SK-N-MC (cell line): ENCODE data around the gene PLEKHA7.

Source experiments
- EZH2 ChIP-seq: fragments of 200-600 bp; sonication (generic); IDR thresholded peaks from one replicate; pipeline ENCODE4 v1.6.1; 2017; ENCODE audit warnings: antibody characterized with exemption
- POLR2AphosphoS5 ChIP-seq: IDR thresholded peaks from 2 replicates; pipeline ENCODE4 v1.6.1; 2012; ENCODE audit warnings: mild to moderate bottlenecking, low read depth, low read length, borderline replicate concordance

- TF ChIP-seq POLR2AphosphoS5 (no peak), EZH2 (no peak)
Measured at GRCh38 chr11:16924462-16924825, 89.8 kb downstream of the PLEKHA7 start.
